GM12892 (cell line): ENCODE results near the gene METTL14.

Experiments
- POLR2A ChIP-seq: IDR thresholded peaks from 2 replicates; pipeline ENCODE4 v1.6.1; 2011; ENCODE audit warnings: low read depth, low read length, control low read depth
- TAF1 ChIP-seq: IDR thresholded peaks from 2 replicates; pipeline ENCODE4 v1.6.1; 2011; ENCODE audit warnings: low read depth, mild to moderate bottlenecking, control low read depth, low read length, borderline replicate concordance

- TF ChIP-seq POLR2A (no peak), TAF1 (no peak)
Observed at GRCh38 chr4:118718511-118719170, 33.4 kb downstream of the METTL14 start.
